ENCODE results near the gene HAUS7. TPM values are rescaled to one million over a fixed set of nuclear protein-coding genes. Genes with fewer than 3 reads are reported as not detected.

Gene HAUS7
- polyA plus RNA-seq, 4 donors: 20.8 to 30.8 (median 24.2) TPM

GRCh38 chrX:153426204-153426603 lies 44.2 kb downstream of the HAUS7 start:
- Histone ChIP-seq H3K9me3 (ENCODE audit: control insufficient read depth in 2 of 2, insufficient read depth in 1 of 2, low read depth in 1 of 2, low read length in 1 of 2) (peaks cover 0 to 3% of the 10 kb centered on the region in 2 donors), H3K4me3 (ENCODE audit: low read depth in 1 of 3, low read length in 3 of 3) (no peak overlapping the region), H3K36me3 (ENCODE audit: control insufficient read depth in 3 of 3, insufficient read depth in 2 of 3, low read depth in 1 of 3, low read length in 3 of 3) (no peaks in the 10 kb centered on the region), H3K27ac (ENCODE audit: low read depth in 1 of 3, low read length in 2 of 3) (no peak overlapping the region), H3K27me3 (ENCODE audit: control insufficient read depth in 3 of 3, insufficient read depth in 3 of 3, low read length in 3 of 3) (no peaks in the 10 kb centered on the region), H3K4me1 (ENCODE audit: control insufficient read depth in 3 of 3, insufficient read depth in 2 of 3, low read depth in 1 of 3, low read length in 2 of 3) (no peaks in the 10 kb centered on the region)
- WGBS, 3 donors: 84 to 95% (median 89%) methylated on average over 3 of the region's 3 CpGs
- FAIRE-seq: no peak
- DNase-seq: no peak

GRCh38 chrX:153423652-153424051 lies 46.7 kb downstream of the HAUS7 start:
- Histone ChIP-seq H3K9me3 (ENCODE audit: control insufficient read depth in 2 of 2, insufficient read depth in 1 of 2, low read depth in 1 of 2, low read length in 1 of 2) (no peaks in the 10 kb centered on the region), H3K27ac (ENCODE audit: low read depth in 1 of 3, low read length in 2 of 3) (no peak overlapping the region), H3K36me3 (ENCODE audit: control insufficient read depth in 3 of 3, insufficient read depth in 2 of 3, low read depth in 1 of 3, low read length in 3 of 3) (no peaks in the 10 kb centered on the region), H3K27me3 (ENCODE audit: control insufficient read depth in 3 of 3, insufficient read depth in 3 of 3, low read length in 3 of 3) (no peaks in the 10 kb centered on the region), H3K4me3 (ENCODE audit: low read depth in 1 of 3, low read length in 3 of 3) (no peak overlapping the region), H3K4me1 (ENCODE audit: control insufficient read depth in 3 of 3, insufficient read depth in 2 of 3, low read depth in 1 of 3, low read length in 2 of 3) (no peaks in the 10 kb centered on the region)
- 78 to 90% (median 86%) methylated on average over 8 of the region's 8 CpGs for WGBS, 3 donors
- no peak for DNase-seq
- no peak for FAIRE-seq

- Histone ChIP-seq H3K27ac (ENCODE audit: low read depth in 1 of 3, low read length in 2 of 3) (no peak overlapping the region), H3K4me3 (ENCODE audit: low read depth in 1 of 3, low read length in 3 of 3) (no peak overlapping the region), H3K4me1 (ENCODE audit: control insufficient read depth in 3 of 3, insufficient read depth in 2 of 3, low read depth in 1 of 3, low read length in 2 of 3) (no peaks in the 10 kb centered on the region), H3K9me3 (ENCODE audit: control insufficient read depth in 2 of 2, insufficient read depth in 1 of 2, low read depth in 1 of 2, low read length in 1 of 2) (no peaks in the 10 kb centered on the region), H3K36me3 (ENCODE audit: control insufficient read depth in 3 of 3, insufficient read depth in 2 of 3, low read depth in 1 of 3, low read length in 3 of 3) (no peaks in the 10 kb centered on the region), H3K27me3 (ENCODE audit: control insufficient read depth in 3 of 3, insufficient read depth in 3 of 3, low read length in 3 of 3) (no peaks in the 10 kb centered on the region)
- no peak for DNase-seq
- 82 to 92% (median 86%) methylated on average over 18 of the region's 18 CpGs for WGBS, 3 donors
- FAIRE-seq: no peak
Measured at GRCh38 chrX:153421856-153422255, 48.5 kb downstream of the HAUS7 start.

- FAIRE-seq: no peak
- Histone ChIP-seq H3K9me3 (ENCODE audit: control insufficient read depth in 2 of 2, insufficient read depth in 1 of 2, low read depth in 1 of 2, low read length in 1 of 2) (no peaks in the 10 kb centered on the region), H3K27me3 (ENCODE audit: control insufficient read depth in 3 of 3, insufficient read depth in 3 of 3, low read length in 3 of 3) (no peaks in the 10 kb centered on the region), H3K4me1 (ENCODE audit: control insufficient read depth in 3 of 3, insufficient read depth in 2 of 3, low read depth in 1 of 3, low read length in 2 of 3) (no peaks in the 10 kb centered on the region), H3K4me3 (ENCODE audit: low read depth in 1 of 3, low read length in 3 of 3) (no peak overlapping the region), H3K27ac (ENCODE audit: low read depth in 1 of 3, low read length in 2 of 3) (no peak overlapping the region), H3K36me3 (ENCODE audit: control insufficient read depth in 3 of 3, insufficient read depth in 2 of 3, low read depth in 1 of 3, low read length in 3 of 3) (no peaks in the 10 kb centered on the region)
- 92 to 97% (median 93%) methylated on average over 62 to 91 of the region's 91 CpGs for WGBS, 3 donors
- DNase-seq: no peak
Measured at GRCh38 chrX:153420851-153421599, 49.4 kb downstream of the HAUS7 start.

GRCh38 chrX:153417637-153418036 lies 52.7 kb downstream of the HAUS7 start:
- H3K36me3 ChIP-seq (ENCODE audit: control insufficient read depth in 3 of 3, insufficient read depth in 2 of 3, low read depth in 1 of 3, low read length in 3 of 3): no peaks in the 10 kb centered on the region
- H3K9me3 ChIP-seq (ENCODE audit: control insufficient read depth in 2 of 2, insufficient read depth in 1 of 2, low read depth in 1 of 2, low read length in 1 of 2): no peaks in the 10 kb centered on the region
- H3K4me1 ChIP-seq (ENCODE audit: control insufficient read depth in 3 of 3, insufficient read depth in 2 of 3, low read depth in 1 of 3, low read length in 2 of 3): no peaks in the 10 kb centered on the region
- no peak overlapping the region for H3K27ac ChIP-seq (ENCODE audit: low read depth in 1 of 3, low read length in 2 of 3)
- H3K27me3 ChIP-seq (ENCODE audit: control insufficient read depth in 3 of 3, insufficient read depth in 3 of 3, low read length in 3 of 3): no peaks in the 10 kb centered on the region
- no peak overlapping the region for H3K4me3 ChIP-seq (ENCODE audit: low read depth in 1 of 3, low read length in 3 of 3)
- WGBS, 3 donors: 76 to 96% (median 84%) methylated on average over 8 of the region's 8 CpGs
- DNase-seq (no peak), FAIRE-seq (no peak)

- Histone ChIP-seq H3K36me3 (ENCODE audit: control insufficient read depth in 3 of 3, insufficient read depth in 2 of 3, low read depth in 1 of 3, low read length in 3 of 3) (no peaks in the 10 kb centered on the region), H3K9me3 (ENCODE audit: control insufficient read depth in 2 of 2, insufficient read depth in 1 of 2, low read depth in 1 of 2, low read length in 1 of 2) (no peaks in the 10 kb centered on the region), H3K4me3 (ENCODE audit: low read depth in 1 of 3, low read length in 3 of 3) (no peak overlapping the region), H3K4me1 (ENCODE audit: control insufficient read depth in 3 of 3, insufficient read depth in 2 of 3, low read depth in 1 of 3, low read length in 2 of 3) (no peaks in the 10 kb centered on the region), H3K27me3 (ENCODE audit: control insufficient read depth in 3 of 3, insufficient read depth in 3 of 3, low read length in 3 of 3) (no peaks in the 10 kb centered on the region), H3K27ac (ENCODE audit: low read depth in 1 of 3, low read length in 2 of 3) (no peak overlapping the region)
- FAIRE-seq (no peak), DNase-seq (no peak)
- 64 to 73% (median 73%) methylated on average over 12 of the region's 12 CpGs for WGBS, 3 donors
Measured at GRCh38 chrX:153416781-153417450, 53.5 kb downstream of the HAUS7 start.

GRCh38 chrX:153414856-153415510 lies 55.4 kb downstream of the HAUS7 start:
- Histone ChIP-seq H3K4me3 (ENCODE audit: low read depth in 1 of 3, low read length in 3 of 3) (no peak overlapping the region), H3K9me3 (ENCODE audit: control insufficient read depth in 2 of 2, insufficient read depth in 1 of 2, low read depth in 1 of 2, low read length in 1 of 2) (no peaks in the 10 kb centered on the region), H3K27ac (ENCODE audit: low read depth in 1 of 3, low read length in 2 of 3) (no peak overlapping the region), H3K4me1 (ENCODE audit: control insufficient read depth in 3 of 3, insufficient read depth in 2 of 3, low read depth in 1 of 3, low read length in 2 of 3) (no peaks in the 10 kb centered on the region), H3K36me3 (ENCODE audit: control insufficient read depth in 3 of 3, insufficient read depth in 2 of 3, low read depth in 1 of 3, low read length in 3 of 3) (no peaks in the 10 kb centered on the region), H3K27me3 (ENCODE audit: control insufficient read depth in 3 of 3, insufficient read depth in 3 of 3, low read length in 3 of 3) (no peaks in the 10 kb centered on the region)
- DNase-seq: no peak
- no peak for FAIRE-seq
- 72 to 81% (median 75%) methylated on average over 8 to 9 of the region's 9 CpGs for WGBS, 3 donors

- DNase-seq (no peak), FAIRE-seq (no peak)
- Histone ChIP-seq H3K36me3 (ENCODE audit: control insufficient read depth in 3 of 3, insufficient read depth in 2 of 3, low read depth in 1 of 3, low read length in 3 of 3) (no peaks in the 10 kb centered on the region), H3K4me1 (ENCODE audit: control insufficient read depth in 3 of 3, insufficient read depth in 2 of 3, low read depth in 1 of 3, low read length in 2 of 3) (no peaks in the 10 kb centered on the region), H3K27ac (ENCODE audit: low read depth in 1 of 3, low read length in 2 of 3) (no peak overlapping the region), H3K9me3 (ENCODE audit: control insufficient read depth in 2 of 2, insufficient read depth in 1 of 2, low read depth in 1 of 2, low read length in 1 of 2) (no peaks in the 10 kb centered on the region), H3K4me3 (ENCODE audit: low read depth in 1 of 3, low read length in 3 of 3) (no peak overlapping the region), H3K27me3 (ENCODE audit: control insufficient read depth in 3 of 3, insufficient read depth in 3 of 3, low read length in 3 of 3) (no peaks in the 10 kb centered on the region)
- 87 to 91% (median 88%) methylated on average over 9 to 11 of the region's 11 CpGs for WGBS, 3 donors
Measured at GRCh38 chrX:153413731-153414130, 56.6 kb downstream of the HAUS7 start.
